Sigmoid colon (tissue), 7 donors: ENCODE data around the gene TIRAP. TPM values are rescaled to one million over a fixed set of nuclear protein-coding genes. Genes with fewer than 3 reads are reported as not detected.

ENCODE experiments used
- DNase-seq: peaks from one replicate; pipeline ENCODE4 v3.0.0-alpha.2; 2019
- H3K27ac ChIP-seq, 4 donors: fragments of 200-600 bp; sonication (generic); one replicate each; pipeline ENCODE4 v1.5.1; 2016 to 2019; ENCODE audit warnings: mild to moderate bottlenecking in 1 of 4
- H3K27me3 ChIP-seq, 3 donors: fragments of 200-600 bp; sonication (generic); one replicate each; pipeline ENCODE4 v1.5.1; 2019; ENCODE audit warnings: mild to moderate bottlenecking in 1 of 3
- H3K36me3 ChIP-seq, 4 donors: fragments of 200-600 bp; sonication (generic); one replicate each; pipeline ENCODE4 v1.5.1; 2016 to 2019
- H3K4me1 ChIP-seq, 4 donors: fragments of 200-600 bp; sonication (generic); one replicate each; pipeline ENCODE4 v1.5.1; 2017 to 2019
- H3K4me3 ChIP-seq, 4 donors: fragments of 200-600 bp; sonication (generic); one replicate each; pipeline ENCODE4 v1.5.1; 2017 to 2019; ENCODE audit warnings: mild to moderate bottlenecking in 2 of 4, moderate library complexity in 1 of 4
- H3K9me3 ChIP-seq, 4 donors: fragments of 200-600 bp in 3 of 4; sonication (generic) in 3 of 4; one replicate each; pipeline versions ENCODE4 v1.5.1 to v1.6.1; 2013 to 2019
- EP300 ChIP-seq, 4 donors: sonication (generic); formaldehyde crosslinking; IDR thresholded peaks; one replicate each; pipeline ENCODE4 v1.6.1; 2017; ENCODE audit warnings: antibody characterized with exemption in 4 of 4
- POLR2A ChIP-seq, 2 donors: fragments of 450-650 bp; IDR thresholded peaks; one replicate each; pipeline ENCODE4 v1.6.1; 2016; ENCODE audit warnings: antibody characterized with exemption in 2 of 2, mild to moderate bottlenecking in 2 of 2, moderate library complexity in 2 of 2
- POLR2AphosphoS5 ChIP-seq, 4 donors: sonication (generic); formaldehyde crosslinking; IDR thresholded peaks; one replicate each; pipeline ENCODE4 v1.6.1; 2017; ENCODE audit warnings: antibody characterized with exemption in 4 of 4
- WGBS, 2 donors: extraction: QIAGEN DNeasy Blood & Tissue Kit; methylation state at CpG; one replicate each; pipeline ENCODE4 v1.1.7; 2013; 5-methylcytosine and 5-hydroxymethylcytosine counted together
- intact Hi-C: fragments of 100-400 bp; cut with DNase I; formaldehyde crosslinking; loops from one replicate; pipeline ENCODE4 v1.15.1; 2023
- polyA plus RNA-seq, 3 donors: library from polyadenylated mRNA; stranded (reverse); fragments of 200-250 nt; gene quantifications; one replicate each; pipeline ENCODE4 v1.2.3, GENCODE V29; 2013
- total RNA-seq, 4 donors: library from RNA; depleted of rRNA; stranded (reverse); fragments of >200 nt; gene quantifications; one replicate each; pipeline ENCODE4 v1.1.0, GENCODE V29; 2016
- TF ChIP-seq, protein P1 (sequence below), 4 experiments: fragments of 450-650 bp in 3 of 4; fragments of 200-600 bp in 1 of 4; IDR thresholded peaks; one replicate each; pipeline ENCODE4 v1.5.1; 2016 to 2019; ENCODE audit warnings: antibody characterized with exemption in 4 of 4, mild to moderate bottlenecking in 3 of 4, moderate library complexity in 2 of 4
- donor health status: healthy with polysubstance abuse.
- donor health status: Bipolar disorder and iron deficiency.
- donor health status: healthy.

Gene TIRAP, protein sequence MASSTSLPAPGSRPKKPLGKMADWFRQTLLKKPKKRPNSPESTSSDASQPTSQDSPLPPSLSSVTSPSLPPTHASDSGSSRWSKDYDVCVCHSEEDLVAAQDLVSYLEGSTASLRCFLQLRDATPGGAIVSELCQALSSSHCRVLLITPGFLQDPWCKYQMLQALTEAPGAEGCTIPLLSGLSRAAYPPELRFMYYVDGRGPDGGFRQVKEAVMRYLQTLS
- 10 to 100 TPM in 1 of 4 donors, 1 to 10 TPM in 3; 6.9 to 11.5 (median 8.1) TPM for total RNA-seq
- polyA plus RNA-seq, result 10 to 100 TPM in 2 of 3 donors, 1 to 10 TPM in 1; 4.2 to 11.4 (median 10.9) TPM

DNA sequence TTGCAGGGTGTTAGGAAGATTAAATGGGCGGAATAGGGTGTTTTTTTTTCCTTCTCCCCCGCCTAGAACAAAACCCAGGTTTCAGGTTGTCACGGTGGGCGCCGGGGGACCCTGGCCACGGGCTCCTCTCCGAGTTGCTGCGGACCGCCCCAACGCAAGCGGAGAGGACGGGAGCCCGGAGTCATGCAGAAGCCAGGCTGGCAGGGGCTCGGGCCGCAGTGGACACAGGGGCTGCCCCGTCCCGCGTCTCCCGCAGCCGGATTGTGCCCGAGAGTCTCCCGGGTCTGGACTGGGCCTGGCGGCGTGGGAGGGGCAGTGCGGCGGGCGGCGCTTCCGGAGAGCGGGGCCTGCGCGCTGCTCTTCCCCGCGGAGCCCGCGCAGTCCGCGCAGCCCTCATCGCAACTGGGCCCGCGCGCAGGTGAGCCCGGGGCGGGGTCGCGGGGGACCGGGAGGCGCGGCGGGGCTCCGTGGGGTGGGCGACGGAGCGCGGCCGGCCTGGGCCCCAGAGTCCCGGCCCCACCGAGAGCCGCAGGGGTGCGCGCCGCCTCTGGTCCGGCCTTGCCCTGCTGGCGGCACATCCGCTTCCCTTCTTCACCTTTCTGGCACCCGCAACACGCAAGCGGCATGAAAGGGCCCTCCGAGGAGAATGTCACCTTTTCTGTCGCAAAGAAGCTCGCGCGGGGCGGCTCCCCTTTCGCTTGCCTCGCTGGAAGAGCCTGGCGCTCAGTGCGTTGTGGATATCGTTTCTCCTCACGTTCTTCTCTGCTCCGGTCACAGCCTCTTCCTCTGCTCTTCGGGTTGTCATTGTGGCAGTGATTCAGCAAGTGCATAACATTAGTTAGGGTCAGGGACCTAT lies at the start of gene TIRAP:
TIRAP (plus strand) TSS at position 358 of the 856 bp plus-strand sequence. CDS start 7,802 bp downstream, outside the sequence.
- Histone ChIP-seq H3K36me3 (peaks cover 0 to 16% (median 2%) of the 10 kb centered on the region in 4 donors), H3K9me3 (no peaks in the 10 kb centered on the region), H3K4me3 (peak within 1 kb of the TSS; percentile 61 to 92 (median 71)), H3K4me1 (peaks cover 0 to 29% (median 17%) of the 10 kb centered on the region in 4 donors), H3K27me3 (no peaks in the 10 kb centered on the region), H3K27ac (peak within 1 kb of the TSS; percentile 91 to 94 (median 92))
- WGBS, 2 donors, result 0% methylated on average over 82 of the region's 82 CpGs
- intact Hi-C loops, result no loop called here
- peak; percentile 86 for DNase-seq
- TF ChIP-seq EP300 (IDR thresholded peaks at IDR 0.05) (no peak), POLR2AphosphoS5 (IDR thresholded peaks at IDR 0.05) (peak; percentile 35 to 72 (median 60)), POLR2A (IDR thresholded peaks at IDR 0.05) (peak in 1 of 2 donors; percentile 14)
- TF ChIP-seq, protein P1, sequence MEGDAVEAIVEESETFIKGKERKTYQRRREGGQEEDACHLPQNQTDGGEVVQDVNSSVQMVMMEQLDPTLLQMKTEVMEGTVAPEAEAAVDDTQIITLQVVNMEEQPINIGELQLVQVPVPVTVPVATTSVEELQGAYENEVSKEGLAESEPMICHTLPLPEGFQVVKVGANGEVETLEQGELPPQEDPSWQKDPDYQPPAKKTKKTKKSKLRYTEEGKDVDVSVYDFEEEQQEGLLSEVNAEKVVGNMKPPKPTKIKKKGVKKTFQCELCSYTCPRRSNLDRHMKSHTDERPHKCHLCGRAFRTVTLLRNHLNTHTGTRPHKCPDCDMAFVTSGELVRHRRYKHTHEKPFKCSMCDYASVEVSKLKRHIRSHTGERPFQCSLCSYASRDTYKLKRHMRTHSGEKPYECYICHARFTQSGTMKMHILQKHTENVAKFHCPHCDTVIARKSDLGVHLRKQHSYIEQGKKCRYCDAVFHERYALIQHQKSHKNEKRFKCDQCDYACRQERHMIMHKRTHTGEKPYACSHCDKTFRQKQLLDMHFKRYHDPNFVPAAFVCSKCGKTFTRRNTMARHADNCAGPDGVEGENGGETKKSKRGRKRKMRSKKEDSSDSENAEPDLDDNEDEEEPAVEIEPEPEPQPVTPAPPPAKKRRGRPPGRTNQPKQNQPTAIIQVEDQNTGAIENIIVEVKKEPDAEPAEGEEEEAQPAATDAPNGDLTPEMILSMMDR (IDR thresholded peaks at IDR 0.05), result peak in 3 of 4 experiments; percentile 5 to 26 (median 14)

DNA sequence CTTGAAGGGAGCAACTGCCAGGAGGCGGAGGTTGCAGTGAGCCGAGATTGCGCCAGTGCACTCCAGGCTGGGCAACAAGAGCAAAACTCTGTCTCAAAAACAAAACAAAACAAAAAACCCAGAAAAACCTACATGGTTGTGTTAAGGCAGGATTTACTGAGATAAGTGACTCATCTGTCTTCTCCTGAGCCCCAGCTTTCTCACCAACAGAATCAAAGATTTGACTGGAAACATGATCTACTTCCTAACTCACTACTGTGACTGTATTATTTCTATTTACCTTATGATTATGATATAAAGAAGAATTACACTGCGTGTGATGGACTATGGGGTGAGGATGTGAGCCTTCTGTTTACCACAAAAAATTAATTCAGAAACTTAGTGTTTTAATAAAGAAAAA lies 49.5 kb upstream of the TIRAP start:
- intact Hi-C loops, result no loop called here
- H3K27me3 ChIP-seq, result no peaks in the 10 kb centered on the region
- H3K4me1 ChIP-seq, result no peaks in the 10 kb centered on the region
- TF ChIP-seq, protein P1 (IDR thresholded peaks at IDR 0.05), result no peak
- TF ChIP-seq POLR2A (IDR thresholded peaks at IDR 0.05), result no peak
- no peak for TF ChIP-seq EP300 (IDR thresholded peaks at IDR 0.05)
- TF ChIP-seq POLR2AphosphoS5 (IDR thresholded peaks at IDR 0.05), result no peak
- no peak overlapping the region for H3K4me3 ChIP-seq
- no peaks in the 10 kb centered on the region for H3K9me3 ChIP-seq
- no peak overlapping the region for H3K27ac ChIP-seq
- DNase-seq, result no peak
- peaks cover 3 to 27% (median 4%) of the 10 kb centered on the region in 4 donors for H3K36me3 ChIP-seq
- 86 to 96% methylated on average over 4 of the region's 4 CpGs for WGBS, 2 donors

DNA sequence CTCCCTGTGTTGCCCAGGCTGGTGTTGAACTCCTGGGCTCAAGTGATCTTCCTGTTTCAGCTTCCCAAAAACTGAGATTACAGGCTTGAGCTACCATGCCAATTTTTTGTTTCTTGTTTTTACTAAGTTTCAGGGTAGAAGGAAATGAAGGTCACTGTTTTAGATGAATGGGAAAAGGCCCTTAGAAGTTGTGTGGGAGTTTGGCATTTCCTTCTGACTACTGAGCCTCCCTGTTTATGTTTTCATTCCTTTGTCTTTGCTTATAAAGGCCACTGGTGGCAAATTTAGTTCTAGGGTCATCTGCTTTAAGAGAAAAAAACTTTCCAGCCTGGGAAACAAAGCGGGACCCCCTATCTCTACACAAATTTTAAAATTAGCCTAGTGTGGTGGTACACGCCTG lies 36.3 kb upstream of the TIRAP start:
- no peak for DNase-seq
- intact Hi-C loops, result no loop called here
- Histone ChIP-seq H3K36me3 (peaks cover 0 to 50% (median 3%) of the 10 kb centered on the region in 4 donors), H3K4me3 (no peak overlapping the region), H3K4me1 (no peaks in the 10 kb centered on the region), H3K27me3 (no peaks in the 10 kb centered on the region), H3K27ac (no peak overlapping the region), H3K9me3 (no peaks in the 10 kb centered on the region)
- TF ChIP-seq EP300 (IDR thresholded peaks at IDR 0.05), result no peak
- TF ChIP-seq, protein P1 (IDR thresholded peaks at IDR 0.05), result no peak
- TF ChIP-seq POLR2A (IDR thresholded peaks at IDR 0.05), result no peak
- TF ChIP-seq POLR2AphosphoS5 (IDR thresholded peaks at IDR 0.05), result no peak
- 91 to 92% methylated on average over 2 of the region's 2 CpGs for WGBS, 2 donors

DNA sequence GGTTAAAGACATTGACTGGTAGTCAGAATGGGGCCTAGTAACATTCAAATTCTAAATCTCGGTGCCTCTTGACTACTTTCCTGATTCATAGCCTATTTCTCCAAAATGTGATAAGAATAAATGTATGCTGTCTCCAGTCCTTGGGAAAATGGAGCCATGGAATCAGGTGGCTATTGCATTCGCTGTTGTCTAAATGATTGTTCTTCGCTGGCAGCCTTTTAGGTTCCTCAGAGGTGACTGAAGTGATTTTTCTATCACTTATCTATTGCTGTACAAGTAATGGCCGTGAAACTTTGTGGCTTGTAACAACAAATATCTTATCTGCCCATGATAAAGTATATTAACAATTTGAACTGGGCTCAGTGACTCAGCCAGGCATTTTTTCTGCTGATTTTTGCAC lies 29.6 kb upstream of the TIRAP start:
- Histone ChIP-seq H3K4me1 (no peaks in the 10 kb centered on the region), H3K27ac (no peak overlapping the region), H3K9me3 (no peaks in the 10 kb centered on the region), H3K4me3 (no peak overlapping the region), H3K27me3 (no peaks in the 10 kb centered on the region), H3K36me3 (peaks cover 6 to 49% (median 7%) of the 10 kb centered on the region in 4 donors)
- no peak for DNase-seq
- intact Hi-C loops, result no loop called here
- no peak for TF ChIP-seq POLR2AphosphoS5 (IDR thresholded peaks at IDR 0.05)
- TF ChIP-seq POLR2A (IDR thresholded peaks at IDR 0.05), result no peak
- TF ChIP-seq, protein P1 (IDR thresholded peaks at IDR 0.05), result no peak
- TF ChIP-seq EP300 (IDR thresholded peaks at IDR 0.05), result no peak
- WGBS, 2 donors, result 96 to 99% methylated on average over 4 of the region's 4 CpGs
